ENCODE measurements around the gene GNAS. TPM values are rescaled to one million over a fixed set of nuclear protein-coding genes. Genes with fewer than 3 reads are reported as not detected.

Gene GNAS
- total RNA-seq, 2 experiments from 2014 or later: 638 to 913 TPM

DNA sequence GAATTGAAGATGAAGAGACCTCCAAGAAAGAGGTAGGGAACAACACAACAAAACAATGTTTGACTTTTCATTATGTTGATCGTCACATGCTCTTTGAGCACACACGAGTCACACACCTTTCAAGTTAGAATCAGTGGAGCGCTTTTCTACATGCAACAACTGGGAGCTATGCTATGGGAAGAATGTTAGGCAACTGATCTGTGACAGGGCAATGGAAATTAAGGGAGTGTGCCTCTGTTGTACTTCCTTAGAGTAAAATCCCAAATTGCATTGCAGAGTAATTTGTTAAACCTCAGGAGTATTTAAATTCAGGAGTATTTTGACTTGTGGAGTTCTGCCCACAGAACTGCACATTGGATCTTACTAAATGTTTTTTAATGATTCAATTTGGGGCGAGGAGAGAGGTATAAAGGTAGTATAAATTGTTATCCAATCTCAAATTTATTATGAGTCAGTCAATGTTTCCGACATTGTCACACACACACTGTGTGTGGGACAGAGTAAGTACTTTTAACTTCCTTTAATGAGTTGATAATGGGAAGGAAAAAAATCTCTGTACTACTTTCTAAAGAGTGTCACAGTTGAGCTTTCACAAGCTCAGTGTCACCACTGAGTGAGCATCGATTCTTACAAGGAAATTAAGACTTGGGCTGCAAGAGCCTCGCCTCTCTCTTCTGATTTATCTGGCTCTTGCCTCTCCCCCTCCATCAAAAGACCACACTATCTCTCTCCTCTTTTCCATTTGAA is 10.7 kb downstream of the GNAS start:
- Histone ChIP-seq H3K4me3 (ENCODE audit: low read depth, low read length, poor library complexity, severe bottlenecking) (no peak overlapping the region), H3K27ac (ENCODE audit: low read depth, low read length, poor library complexity, severe bottlenecking) (no peak overlapping the region), H3K36me3 (ENCODE audit: insufficient read depth, low read length) (no peaks in the 10 kb centered on the region), H3K9me3 (ENCODE audit: low read length) (no peaks in the 10 kb centered on the region), H3K4me2 (ENCODE audit: low read length) (no peak overlapping the region), H2AFZ (ENCODE audit: low read length) (no peak overlapping the region), H3K79me2 (ENCODE audit: insufficient read depth, low read depth, low read length) (no peaks in the 10 kb centered on the region), H4K20me1 (ENCODE audit: insufficient read depth, low read length) (no peaks in the 10 kb centered on the region), H3K4me1 (ENCODE audit: insufficient read depth, low read length, poor library complexity, severe bottlenecking) (no peaks in the 10 kb centered on the region), H3K9me2 (ENCODE audit: insufficient read depth, low read length) (no peaks in the 10 kb centered on the region)
- ChIA-PET CTCF (ENCODE audit: unreplicated experiment) (no interaction called here), POLR2A (interaction anchor here (0.5 to 0.6 kb wide), 2 partner anchors 8 to 110 kb away, joined by 3 to 7 read pairs; no protein-coding TSS in a partner anchor)
- TF ChIP-seq, protein P1, sequence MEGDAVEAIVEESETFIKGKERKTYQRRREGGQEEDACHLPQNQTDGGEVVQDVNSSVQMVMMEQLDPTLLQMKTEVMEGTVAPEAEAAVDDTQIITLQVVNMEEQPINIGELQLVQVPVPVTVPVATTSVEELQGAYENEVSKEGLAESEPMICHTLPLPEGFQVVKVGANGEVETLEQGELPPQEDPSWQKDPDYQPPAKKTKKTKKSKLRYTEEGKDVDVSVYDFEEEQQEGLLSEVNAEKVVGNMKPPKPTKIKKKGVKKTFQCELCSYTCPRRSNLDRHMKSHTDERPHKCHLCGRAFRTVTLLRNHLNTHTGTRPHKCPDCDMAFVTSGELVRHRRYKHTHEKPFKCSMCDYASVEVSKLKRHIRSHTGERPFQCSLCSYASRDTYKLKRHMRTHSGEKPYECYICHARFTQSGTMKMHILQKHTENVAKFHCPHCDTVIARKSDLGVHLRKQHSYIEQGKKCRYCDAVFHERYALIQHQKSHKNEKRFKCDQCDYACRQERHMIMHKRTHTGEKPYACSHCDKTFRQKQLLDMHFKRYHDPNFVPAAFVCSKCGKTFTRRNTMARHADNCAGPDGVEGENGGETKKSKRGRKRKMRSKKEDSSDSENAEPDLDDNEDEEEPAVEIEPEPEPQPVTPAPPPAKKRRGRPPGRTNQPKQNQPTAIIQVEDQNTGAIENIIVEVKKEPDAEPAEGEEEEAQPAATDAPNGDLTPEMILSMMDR (conservative IDR thresholded peaks at IDR 0.05; ENCODE audit: low read length): 0 out of 2 replicates have a peak, but pooled peaks have one; percentile 8
- TF ChIP-seq EZH2phosphoT487 (IDR thresholded peaks at IDR 0.05; ENCODE audit: borderline replicate concordance, low read depth, low read length): no peak
- intact Hi-C loops (cut with micrococcal nuclease; ENCODE audit: unreplicated experiment): loop anchor here (5.0 kb wide), 1 partner anchor 216 kb away; no protein-coding TSS in a partner anchor
- no peak for DNase-seq (ENCODE audit: low spot score)
- BruUV-seq (replicated peaks): no TSS peak

DNA sequence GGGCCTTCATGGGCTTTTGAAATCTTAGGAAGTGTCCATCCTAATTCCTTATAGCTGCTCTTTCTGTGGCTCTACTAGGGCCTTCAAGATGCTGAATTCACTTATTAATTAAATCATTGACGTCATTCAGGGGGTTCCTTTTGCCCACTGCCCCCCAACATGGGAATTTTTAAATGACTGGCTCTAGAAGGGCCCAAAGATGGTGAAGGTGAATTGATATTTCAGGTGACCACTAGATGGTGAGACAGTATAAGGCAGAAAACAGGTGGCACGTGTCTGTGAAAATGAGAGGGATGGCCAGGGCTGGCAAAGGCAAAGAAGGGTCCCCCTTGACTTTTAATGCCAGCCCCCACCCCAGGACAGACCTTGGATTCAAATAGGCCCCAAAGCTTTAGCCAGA is 11.8 kb downstream of the GNAS start:
- Histone ChIP-seq H3K4me3 (ENCODE audit: low read depth, low read length, poor library complexity, severe bottlenecking) (no peak overlapping the region), H4K20me1 (ENCODE audit: insufficient read depth, low read length) (no peaks in the 10 kb centered on the region), H3K36me3 (ENCODE audit: insufficient read depth, low read length) (no peaks in the 10 kb centered on the region), H3K27ac (ENCODE audit: low read depth, low read length, poor library complexity, severe bottlenecking) (no peak overlapping the region), H3K4me2 (ENCODE audit: low read length) (no peak overlapping the region), H3K9me2 (ENCODE audit: insufficient read depth, low read length) (no peaks in the 10 kb centered on the region), H2AFZ (ENCODE audit: low read length) (no peak overlapping the region), H3K9me3 (ENCODE audit: low read length) (no peaks in the 10 kb centered on the region), H3K79me2 (ENCODE audit: insufficient read depth, low read depth, low read length) (no peaks in the 10 kb centered on the region), H3K4me1 (ENCODE audit: insufficient read depth, low read length, poor library complexity, severe bottlenecking) (no peaks in the 10 kb centered on the region)
- DNase-seq (ENCODE audit: low spot score): peak; percentile 46
- POLR2A ChIA-PET: no interaction called here
- intact Hi-C loops (cut with micrococcal nuclease; ENCODE audit: unreplicated experiment): loop anchor here (1.0 to 5.0 kb wide), 2 partner anchors 217 to 632 kb away; no protein-coding TSS in a partner anchor
- no TSS peak for BruUV-seq (replicated peaks)
- CTCF ChIA-PET (ENCODE audit: unreplicated experiment): interaction anchor here (1.0 kb wide), 1 partner anchor 182 kb away, joined by 3 read pairs; no protein-coding TSS in a partner anchor
- no peak for TF ChIP-seq EZH2phosphoT487 (IDR thresholded peaks at IDR 0.05; ENCODE audit: borderline replicate concordance, low read depth, low read length)
- TF ChIP-seq, protein P1 (conservative IDR thresholded peaks at IDR 0.05; ENCODE audit: low read length): peak; percentile 76

DNA sequence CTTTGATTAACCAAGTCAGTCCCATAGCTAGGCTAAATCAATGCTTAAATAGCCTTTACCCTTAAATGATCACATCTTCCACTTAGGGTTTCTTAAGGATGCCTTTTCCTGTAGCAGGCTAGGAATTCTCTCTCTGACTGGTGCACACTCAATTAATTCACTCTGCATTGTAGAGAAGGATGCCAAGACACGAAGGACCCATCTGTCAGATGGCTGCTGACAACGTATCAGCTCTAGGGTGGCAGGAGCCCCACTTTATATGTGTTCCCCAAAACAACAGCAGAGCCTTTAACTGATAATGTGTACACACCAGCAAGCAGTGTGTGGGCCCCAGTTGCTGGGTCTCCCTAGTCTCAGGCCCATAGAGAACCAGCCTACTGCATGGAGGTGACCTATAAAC is 13.3 kb downstream of the GNAS start:
- no TSS peak for BruUV-seq (replicated peaks)
- no peaks in the 10 kb centered on the region for H3K79me2 ChIP-seq (ENCODE audit: insufficient read depth, low read depth, low read length)
- H3K9me2 ChIP-seq (ENCODE audit: insufficient read depth, low read length): no peaks in the 10 kb centered on the region
- CTCF ChIA-PET (ENCODE audit: unreplicated experiment): no interaction called here
- H2AFZ ChIP-seq (ENCODE audit: low read length): no peak overlapping the region
- POLR2A ChIA-PET: interaction anchor here (1.0 kb wide), 1 partner anchor 193 kb away, joined by 3 read pairs; no protein-coding TSS in a partner anchor
- H3K36me3 ChIP-seq (ENCODE audit: insufficient read depth, low read length): no peaks in the 10 kb centered on the region
- no peak for TF ChIP-seq EZH2phosphoT487 (IDR thresholded peaks at IDR 0.05; ENCODE audit: borderline replicate concordance, low read depth, low read length)
- TF ChIP-seq, protein P1 (conservative IDR thresholded peaks at IDR 0.05; ENCODE audit: low read length): no peak
- intact Hi-C loops (cut with micrococcal nuclease; ENCODE audit: unreplicated experiment): loop anchor here (5.0 kb wide), 1 partner anchor 536 kb away; no protein-coding TSS in a partner anchor
- H4K20me1 ChIP-seq (ENCODE audit: insufficient read depth, low read length): no peaks in the 10 kb centered on the region
- H3K4me2 ChIP-seq (ENCODE audit: low read length): no peak overlapping the region
- H3K27ac ChIP-seq (ENCODE audit: low read depth, low read length, poor library complexity, severe bottlenecking): no peak overlapping the region
- no peak overlapping the region for H3K4me3 ChIP-seq (ENCODE audit: low read depth, low read length, poor library complexity, severe bottlenecking)
- H3K4me1 ChIP-seq (ENCODE audit: insufficient read depth, low read length, poor library complexity, severe bottlenecking): peaks cover 5% of the 10 kb centered on the region
- H3K9me3 ChIP-seq (ENCODE audit: low read length): no peaks in the 10 kb centered on the region
- no peak for DNase-seq (ENCODE audit: low spot score)

Measured in OCI-LY7 (cell line).